GM23338 (cell line): ENCODE data around the gene DTX1. TPM values are rescaled to one million over a fixed set of nuclear protein-coding genes. Genes with fewer than 3 reads are reported as not detected.

Experiments
- ATAC-seq: fragments of 200-7000 bp; cut with Tn5 transposase; 3 replicates; pipeline ENCODE4 v1.9.1; 2020
- DNase-seq: peaks from one replicate; pipeline ENCODE4 v3.0.0-alpha.2; 2015; ENCODE audit warnings: low spot score
- H2AFZ ChIP-seq: fragments of 200-600 bp; sonication (generic); 2 replicates; pipeline ENCODE4 v1.8.0; 2016; ENCODE audit warnings: antibody characterized with exemption, mild to moderate bottlenecking, moderate library complexity
- H3F3A ChIP-seq: fragments of 200-600 bp; sonication (generic); replicated peaks from 2 replicates; pipeline ENCODE4 v1.8.0; 2017; ENCODE audit warnings: antibody characterized with exemption, mixed run types, low read depth
- H3K27ac ChIP-seq: fragments of 200-600 bp; sonication (generic); 2 replicates; pipeline ENCODE4 v1.6.1; 2016; ENCODE audit warnings: low read depth
- H3K27me3 ChIP-seq: fragments of 200-600 bp; sonication (generic); 2 replicates; pipeline ENCODE4 v1.8.0; 2016; ENCODE audit warnings: mild to moderate bottlenecking, mixed run types, moderate library complexity; ENCODE audit not compliant: insufficient read depth
- H3K36me3 ChIP-seq: fragments of 200-600 bp; sonication (generic); 2 replicates; pipeline ENCODE4 v1.8.0; 2016; ENCODE audit warnings: mild to moderate bottlenecking; ENCODE audit not compliant: insufficient read depth
- H3K4me1 ChIP-seq: fragments of 200-600 bp; sonication (generic); 2 replicates; pipeline ENCODE4 v1.8.0; 2016; ENCODE audit warnings: mild to moderate bottlenecking, moderate library complexity; ENCODE audit not compliant: insufficient read depth
- H3K4me2 ChIP-seq: fragments of 200-600 bp; sonication (generic); 2 replicates; pipeline ENCODE4 v1.7.1; 2017; ENCODE audit warnings: mixed run types
- H3K4me3 ChIP-seq: fragments of 200-600 bp; sonication (generic); 2 replicates; pipeline ENCODE4 v1.6.1; 2016; ENCODE audit warnings: mixed run types
- H3K79me2 ChIP-seq: fragments of 200-600 bp; sonication (generic); replicated peaks from 2 replicates; pipeline ENCODE4 v1.8.0; 2017; ENCODE audit warnings: mild to moderate bottlenecking; ENCODE audit not compliant: insufficient read depth
- H3K9me2 ChIP-seq: fragments of 200-600 bp; sonication (generic); 2 replicates; pipeline ENCODE4 v1.8.0; 2017; ENCODE audit not compliant: insufficient read depth
- H4K20me1 ChIP-seq: fragments of 200-600 bp; sonication (generic); replicated peaks from 2 replicates; pipeline ENCODE4 v1.8.0; 2017; ENCODE audit warnings: mild to moderate bottlenecking; ENCODE audit not compliant: insufficient read depth
- H3K27ac Mint-ChIP-seq: 2 replicates; pipeline ENCODE4 v1.8.0; 2020; ENCODE audit warnings: inconsistent platforms, mild to moderate bottlenecking, moderate library complexity, mixed read lengths
- H3K27me3 Mint-ChIP-seq: 3 replicates; pipeline ENCODE4 v1.8.0; 2022; ENCODE audit warnings: low read depth, mild to moderate bottlenecking, moderate library complexity, mixed read lengths, inconsistent platforms; ENCODE audit not compliant: insufficient read depth, poor library complexity
- H3K36me3 Mint-ChIP-seq: 3 replicates; pipeline ENCODE4 v1.8.0; 2021; ENCODE audit warnings: low read depth, mild to moderate bottlenecking, inconsistent platforms, moderate library complexity, mixed read lengths
- H3K4me1 Mint-ChIP-seq: 3 replicates; pipeline ENCODE4 v1.8.0; 2020; ENCODE audit warnings: mild to moderate bottlenecking, inconsistent platforms, mixed read lengths
- H3K4me3 Mint-ChIP-seq: 3 replicates; pipeline ENCODE4 v1.8.0; 2021; ENCODE audit warnings: moderate library complexity, mild to moderate bottlenecking, inconsistent platforms, mixed read lengths
- H3K9me3 Mint-ChIP-seq: 3 replicates; pipeline ENCODE4 v1.8.0; 2020; ENCODE audit warnings: moderate library complexity, mild to moderate bottlenecking, inconsistent platforms, mixed read lengths
- CREB1 ChIP-seq: fragments of 250-450 bp; sonication (Bioruptor Pico); IDR thresholded peaks from 2 replicates; pipeline ENCODE4 v1.5.0; 2020; ENCODE audit warnings: low read depth, mild to moderate bottlenecking, moderate library complexity
- EZH2 ChIP-seq: fragments of 200-600 bp; sonication (generic); IDR thresholded peaks from one replicate; pipeline ENCODE4 v1.8.0; 2017; ENCODE audit warnings: antibody characterized with exemption, mild to moderate bottlenecking, low read depth; ENCODE audit not compliant: unreplicated experiment
- EZH2phosphoT487 ChIP-seq: fragments of 200-600 bp; sonication (generic); IDR thresholded peaks from one replicate; pipeline ENCODE4 v1.8.1; 2018; ENCODE audit warnings: antibody characterized with exemption; ENCODE audit not compliant: unreplicated experiment
- JUNB ChIP-seq: IDR thresholded peaks from one replicate; pipeline ENCODE4 v1.6.1; 2016; ENCODE audit warnings: antibody characterized with exemption; ENCODE audit not compliant: unreplicated experiment
- NANOG ChIP-seq: IDR thresholded peaks from 2 replicates; pipeline ENCODE4 v1.6.1; 2016; ENCODE audit warnings: antibody characterized with exemption, borderline replicate concordance
- POLR2AphosphoS5 ChIP-seq: IDR thresholded peaks from 2 replicates; pipeline ENCODE4 v1.6.1; 2016; ENCODE audit warnings: antibody characterized with exemption, low read depth
- REST ChIP-seq: IDR thresholded peaks from one replicate; pipeline ENCODE4 v1.6.1; 2018; ENCODE audit warnings: antibody characterized with exemption; ENCODE audit not compliant: unreplicated experiment
- STAT1 ChIP-seq: IDR thresholded peaks from one replicate; pipeline ENCODE4 v1.6.1; 2016; ENCODE audit warnings: antibody characterized with exemption; ENCODE audit not compliant: unreplicated experiment
- ZNF114 ChIP-seq: fragments of 250-450 bp; sonication (Bioruptor Pico); IDR thresholded peaks from 2 replicates; pipeline ENCODE4 v1.5.0; 2020; ENCODE audit warnings: mild to moderate bottlenecking, moderate library complexity
- ZNF331 ChIP-seq: fragments of 250-450 bp; sonication (Bioruptor Pico); IDR thresholded peaks from 2 replicates; pipeline ENCODE4 v1.5.0; 2020; ENCODE audit warnings: low read depth, mild to moderate bottlenecking, moderate library complexity
- polyA plus RNA-seq: library from polyadenylated mRNA; unstranded; fragments of >200 nt; fragmentation: Nextera tagmentation; extraction: Ambion mirVana; gene quantifications from 2 replicates; pipeline ENCODE4 v1.2.1, GENCODE V29; 2016
- total RNA-seq: library from RNA; depleted of rRNA; stranded (reverse); fragments of >200 nt; shearing (Covaris generic); gene quantifications from 2 replicates; pipeline ENCODE4 v1.2.3, GENCODE V29; 2014
- TF ChIP-seq, protein P1 (sequence below): fragments of 250-450 bp; sonication (Bioruptor Pico); IDR thresholded peaks from 2 replicates; pipeline ENCODE4 v1.5.0; 2020; ENCODE audit warnings: mild to moderate bottlenecking, moderate library complexity

Gene DTX1
- total and polyA plus RNA-seq, 2 experiments from 2014 or later, result 1.6 to 9.0 TPM

DNA sequence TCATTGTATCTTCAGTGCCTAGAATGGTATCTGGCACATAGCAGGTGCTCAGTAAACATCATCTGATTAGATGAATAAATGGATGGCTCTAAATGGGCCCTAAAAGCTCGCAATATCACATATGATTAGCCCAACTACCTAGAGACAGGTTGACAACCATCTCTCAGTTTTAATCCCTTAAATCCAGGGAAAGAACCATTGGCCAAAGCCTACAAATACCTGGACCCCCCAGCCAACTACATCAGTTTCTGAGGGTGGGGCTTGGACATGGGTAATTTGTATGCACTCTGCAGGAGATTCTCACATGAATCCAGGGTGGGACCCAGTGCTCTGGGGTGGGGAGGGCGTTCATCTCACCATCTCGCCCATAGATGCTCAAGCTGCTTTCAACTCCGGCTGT is 4.8 kb upstream of the DTX1 start:
- Mint-ChIP-seq H3K27me3 (peaks cover 26% of the 10 kb centered on the region), H3K4me3 (no peak overlapping the region), H3K9me3 (no peaks in the 10 kb centered on the region), H3K36me3 (no peaks in the 10 kb centered on the region), H3K4me1 (no peaks in the 10 kb centered on the region; the same call in 1 of the 3 replicates), H3K27ac (no peak overlapping the region)
- DNase-seq, result no peak
- H3K27me3 ChIP-seq, result peaks cover 23% of the 10 kb centered on the region
- 0 out of 2 replicates have a peak, but pooled peaks cover 2% of the 10 kb centered on the region for H4K20me1 ChIP-seq
- H2AFZ ChIP-seq, result no peak overlapping the region
- no peak overlapping the region for H3K4me3 ChIP-seq
- H3K4me2 ChIP-seq, result no peak overlapping the region
- H3K79me2 ChIP-seq, result no peaks in the 10 kb centered on the region
- TF ChIP-seq ZNF114 (CRISPR knock-in tag) (no peak), EZH2phosphoT487 (no peak), CREB1 (no peak), REST (no peak), NANOG (no peak), ZNF331 (no peak), STAT1 (no peak), JUNB (no peak), POLR2AphosphoS5 (no peak), EZH2 (no peak)
- TF ChIP-seq, protein P1, sequence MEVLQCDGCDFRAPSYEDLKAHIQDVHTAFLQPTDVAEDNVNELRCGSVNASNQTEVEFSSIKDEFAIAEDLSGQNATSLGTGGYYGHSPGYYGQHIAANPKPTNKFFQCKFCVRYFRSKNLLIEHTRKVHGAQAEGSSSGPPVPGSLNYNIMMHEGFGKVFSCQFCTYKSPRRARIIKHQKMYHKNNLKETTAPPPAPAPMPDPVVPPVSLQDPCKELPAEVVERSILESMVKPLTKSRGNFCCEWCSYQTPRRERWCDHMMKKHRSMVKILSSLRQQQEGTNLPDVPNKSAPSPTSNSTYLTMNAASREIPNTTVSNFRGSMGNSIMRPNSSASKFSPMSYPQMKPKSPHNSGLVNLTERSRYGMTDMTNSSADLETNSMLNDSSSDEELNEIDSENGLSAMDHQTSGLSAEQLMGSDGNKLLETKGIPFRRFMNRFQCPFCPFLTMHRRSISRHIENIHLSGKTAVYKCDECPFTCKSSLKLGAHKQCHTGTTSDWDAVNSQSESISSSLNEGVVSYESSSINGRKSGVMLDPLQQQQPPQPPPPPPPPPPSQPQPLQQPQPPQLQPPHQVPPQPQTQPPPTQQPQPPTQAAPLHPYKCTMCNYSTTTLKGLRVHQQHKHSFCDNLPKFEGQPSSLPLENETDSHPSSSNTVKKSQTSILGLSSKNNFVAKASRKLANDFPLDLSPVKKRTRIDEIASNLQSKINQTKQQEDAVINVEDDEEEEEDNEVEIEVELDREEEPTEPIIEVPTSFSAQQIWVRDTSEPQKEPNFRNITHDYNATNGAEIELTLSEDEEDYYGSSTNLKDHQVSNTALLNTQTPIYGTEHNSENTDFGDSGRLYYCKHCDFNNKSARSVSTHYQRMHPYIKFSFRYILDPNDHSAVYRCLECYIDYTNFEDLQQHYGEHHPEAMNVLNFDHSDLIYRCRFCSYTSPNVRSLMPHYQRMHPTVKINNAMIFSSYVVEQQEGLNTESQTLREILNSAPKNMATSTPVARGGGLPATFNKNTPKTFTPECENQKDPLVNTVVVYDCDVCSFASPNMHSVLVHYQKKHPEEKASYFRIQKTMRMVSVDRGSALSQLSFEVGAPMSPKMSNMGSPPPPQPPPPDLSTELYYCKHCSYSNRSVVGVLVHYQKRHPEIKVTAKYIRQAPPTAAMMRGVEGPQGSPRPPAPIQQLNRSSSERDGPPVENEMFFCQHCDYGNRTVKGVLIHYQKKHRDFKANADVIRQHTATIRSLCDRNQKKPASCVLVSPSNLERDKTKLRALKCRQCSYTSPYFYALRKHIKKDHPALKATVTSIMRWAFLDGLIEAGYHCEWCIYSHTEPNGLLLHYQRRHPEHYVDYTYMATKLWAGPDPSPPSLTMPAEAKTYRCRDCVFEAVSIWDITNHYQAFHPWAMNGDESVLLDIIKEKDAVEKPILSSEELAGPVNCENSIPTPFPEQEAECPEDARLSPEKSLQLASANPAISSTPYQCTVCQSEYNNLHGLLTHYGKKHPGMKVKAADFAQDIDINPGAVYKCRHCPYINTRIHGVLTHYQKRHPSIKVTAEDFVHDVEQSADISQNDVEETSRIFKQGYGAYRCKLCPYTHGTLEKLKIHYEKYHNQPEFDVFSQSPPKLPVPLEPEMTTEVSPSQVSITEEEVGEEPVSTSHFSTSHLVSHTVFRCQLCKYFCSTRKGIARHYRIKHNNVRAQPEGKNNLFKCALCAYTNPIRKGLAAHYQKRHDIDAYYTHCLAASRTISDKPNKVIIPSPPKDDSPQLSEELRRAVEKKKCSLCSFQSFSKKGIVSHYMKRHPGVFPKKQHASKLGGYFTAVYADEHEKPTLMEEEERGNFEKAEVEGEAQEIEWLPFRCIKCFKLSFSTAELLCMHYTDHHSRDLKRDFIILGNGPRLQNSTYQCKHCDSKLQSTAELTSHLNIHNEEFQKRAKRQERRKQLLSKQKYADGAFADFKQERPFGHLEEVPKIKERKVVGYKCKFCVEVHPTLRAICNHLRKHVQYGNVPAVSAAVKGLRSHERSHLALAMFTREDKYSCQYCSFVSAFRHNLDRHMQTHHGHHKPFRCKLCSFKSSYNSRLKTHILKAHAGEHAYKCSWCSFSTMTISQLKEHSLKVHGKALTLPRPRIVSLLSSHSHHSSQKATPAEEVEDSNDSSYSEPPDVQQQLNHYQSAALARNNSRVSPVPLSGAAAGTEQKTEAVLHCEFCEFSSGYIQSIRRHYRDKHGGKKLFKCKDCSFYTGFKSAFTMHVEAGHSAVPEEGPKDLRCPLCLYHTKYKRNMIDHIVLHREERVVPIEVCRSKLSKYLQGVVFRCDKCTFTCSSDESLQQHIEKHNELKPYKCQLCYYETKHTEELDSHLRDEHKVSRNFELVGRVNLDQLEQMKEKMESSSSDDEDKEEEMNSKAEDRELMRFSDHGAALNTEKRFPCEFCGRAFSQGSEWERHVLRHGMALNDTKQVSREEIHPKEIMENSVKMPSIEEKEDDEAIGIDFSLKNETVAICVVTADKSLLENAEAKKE, result no peak
- no peak for ATAC-seq
- no peaks in the 10 kb centered on the region for H3F3A ChIP-seq
- H3K4me1 ChIP-seq, result no peaks in the 10 kb centered on the region
- no peaks in the 10 kb centered on the region for H3K9me2 ChIP-seq
- no peak overlapping the region for H3K27ac ChIP-seq
- H3K36me3 ChIP-seq, result no peaks in the 10 kb centered on the region
